LNCaP clone FGC (cell line): ENCODE measurements around the gene IFNL4.
"Not testable (repeated sequence)": the region's sequence is repeated elsewhere in the genome, so short reads cannot be mapped to it uniquely, and the experiment has no call there.

Experiments
- DNase-seq: peaks from one replicate; pipeline ENCODE4 v3.0.0-alpha.2; 2011; ENCODE audit warnings: low read depth
- H3K4me3 ChIP-seq: 2 replicates; pipeline ENCODE4 v1.5.1; 2011; ENCODE audit warnings: mild to moderate bottlenecking, low read depth, low read length, control low read depth
- TF ChIP-seq, protein P1 (sequence below): IDR thresholded peaks from 2 replicates; pipeline ENCODE4 v1.5.1; 2012; ENCODE audit warnings: mild to moderate bottlenecking; ENCODE audit not compliant: control insufficient read depth, insufficient read depth; ENCODE audit errors: extremely low read depth

The IFNL4 gene

DNA sequence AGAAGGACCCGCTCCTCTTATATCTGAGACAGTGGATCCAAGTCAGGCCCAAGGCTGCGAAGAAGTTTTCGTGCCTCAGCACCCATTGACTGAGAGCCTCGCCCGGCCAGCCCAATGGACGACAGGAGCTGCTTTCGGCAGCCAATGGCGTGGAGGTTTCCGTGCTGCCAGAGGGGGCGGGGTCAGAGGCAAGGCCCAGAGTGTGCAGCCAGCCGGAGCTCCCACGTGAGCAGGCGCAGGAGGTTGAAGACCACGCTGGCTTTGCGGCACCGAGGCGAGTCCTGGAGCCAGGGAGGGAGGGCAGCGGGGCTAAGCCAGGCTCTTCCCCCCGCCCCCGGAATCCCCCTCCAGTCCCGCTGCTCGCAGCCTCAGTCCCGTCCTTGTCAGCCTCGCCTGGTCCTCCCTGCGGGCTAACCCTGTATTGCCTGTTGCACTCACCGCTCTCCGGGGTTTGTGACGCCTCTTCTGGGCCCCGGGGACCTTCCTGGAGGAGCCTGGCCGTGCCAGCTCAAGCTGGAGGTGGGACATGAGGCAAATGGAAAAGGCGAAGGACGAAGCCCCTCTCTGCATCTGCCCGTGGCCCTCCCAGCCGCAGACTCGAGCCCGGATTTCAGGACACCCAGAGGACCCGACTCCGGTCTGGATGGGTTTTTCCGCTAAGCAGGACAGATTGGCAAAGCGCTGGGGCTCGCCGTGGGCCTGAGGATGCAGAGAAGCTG is 1.5 kb downstream of the IFNL4 start:
- H3K4me3 ChIP-seq, result no peak overlapping the region
- TF ChIP-seq, protein P1, sequence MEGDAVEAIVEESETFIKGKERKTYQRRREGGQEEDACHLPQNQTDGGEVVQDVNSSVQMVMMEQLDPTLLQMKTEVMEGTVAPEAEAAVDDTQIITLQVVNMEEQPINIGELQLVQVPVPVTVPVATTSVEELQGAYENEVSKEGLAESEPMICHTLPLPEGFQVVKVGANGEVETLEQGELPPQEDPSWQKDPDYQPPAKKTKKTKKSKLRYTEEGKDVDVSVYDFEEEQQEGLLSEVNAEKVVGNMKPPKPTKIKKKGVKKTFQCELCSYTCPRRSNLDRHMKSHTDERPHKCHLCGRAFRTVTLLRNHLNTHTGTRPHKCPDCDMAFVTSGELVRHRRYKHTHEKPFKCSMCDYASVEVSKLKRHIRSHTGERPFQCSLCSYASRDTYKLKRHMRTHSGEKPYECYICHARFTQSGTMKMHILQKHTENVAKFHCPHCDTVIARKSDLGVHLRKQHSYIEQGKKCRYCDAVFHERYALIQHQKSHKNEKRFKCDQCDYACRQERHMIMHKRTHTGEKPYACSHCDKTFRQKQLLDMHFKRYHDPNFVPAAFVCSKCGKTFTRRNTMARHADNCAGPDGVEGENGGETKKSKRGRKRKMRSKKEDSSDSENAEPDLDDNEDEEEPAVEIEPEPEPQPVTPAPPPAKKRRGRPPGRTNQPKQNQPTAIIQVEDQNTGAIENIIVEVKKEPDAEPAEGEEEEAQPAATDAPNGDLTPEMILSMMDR, result no peak
- no peak for DNase-seq

DNA sequence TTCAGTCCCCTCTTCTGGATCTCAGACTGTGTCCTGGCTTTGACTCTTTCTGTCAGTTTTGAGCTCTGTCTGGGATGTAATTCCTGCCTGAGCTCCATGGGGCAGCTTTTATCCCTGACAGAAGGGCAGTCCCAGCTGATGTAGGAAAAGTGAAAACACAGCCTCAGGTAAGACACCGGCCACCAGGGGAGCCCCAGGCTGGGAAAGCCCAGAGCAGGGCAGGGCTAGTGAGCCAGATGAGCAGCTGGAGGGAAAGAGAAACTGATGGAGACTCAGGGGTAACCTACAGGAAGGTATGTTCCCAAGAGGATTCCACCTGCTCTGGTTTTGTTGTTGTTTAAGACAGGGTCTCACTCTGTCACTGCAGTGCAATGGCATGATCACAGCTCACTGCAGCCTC is 3.5 kb downstream of the IFNL4 start:
- not testable (repeated sequence) for H3K4me3 ChIP-seq, DNase-seq

DNA sequence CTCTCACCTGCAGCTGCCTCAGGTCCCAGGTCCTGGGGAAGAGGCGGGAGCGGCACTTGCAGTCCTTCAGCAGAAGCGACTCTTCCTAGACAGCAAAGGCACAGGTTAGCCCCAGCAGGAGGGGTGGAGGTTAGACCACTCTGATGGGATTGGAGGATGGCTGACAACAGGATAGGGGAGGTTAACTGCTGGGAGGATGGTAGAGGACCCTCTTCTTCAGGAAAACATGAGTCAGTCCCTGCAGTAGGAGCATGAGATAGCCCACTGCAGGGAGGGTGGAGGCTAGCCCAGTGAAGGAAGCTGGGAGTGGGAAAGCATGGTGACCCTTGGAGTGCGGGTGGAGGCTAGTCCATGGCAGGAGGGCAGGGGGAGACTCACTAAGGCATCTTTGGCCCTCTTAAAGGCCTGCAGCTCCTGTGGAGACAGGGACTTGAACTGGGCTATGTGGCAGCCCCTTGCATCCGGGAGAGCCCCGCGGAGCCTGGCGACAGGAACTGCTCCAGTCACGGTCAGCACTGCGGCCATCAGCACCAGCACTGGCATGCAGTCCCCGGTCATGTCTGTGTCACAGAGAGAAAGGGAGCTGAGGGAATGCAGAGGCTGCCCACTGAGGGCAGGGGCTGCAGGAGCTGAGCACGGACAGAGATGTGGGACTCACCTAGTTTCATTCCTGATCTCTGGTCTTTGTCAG is 4.1 kb downstream of the IFNL4 start, which contains the start of gene IFNL3:
Gene IFNL3 (minus strand): TSS at position 597 of the 691 bp plus-strand sequence. CDS start 39 bp downstream, at position 558.
- DNase-seq, H3K4me3 ChIP-seq: not testable (repeated sequence)

DNA sequence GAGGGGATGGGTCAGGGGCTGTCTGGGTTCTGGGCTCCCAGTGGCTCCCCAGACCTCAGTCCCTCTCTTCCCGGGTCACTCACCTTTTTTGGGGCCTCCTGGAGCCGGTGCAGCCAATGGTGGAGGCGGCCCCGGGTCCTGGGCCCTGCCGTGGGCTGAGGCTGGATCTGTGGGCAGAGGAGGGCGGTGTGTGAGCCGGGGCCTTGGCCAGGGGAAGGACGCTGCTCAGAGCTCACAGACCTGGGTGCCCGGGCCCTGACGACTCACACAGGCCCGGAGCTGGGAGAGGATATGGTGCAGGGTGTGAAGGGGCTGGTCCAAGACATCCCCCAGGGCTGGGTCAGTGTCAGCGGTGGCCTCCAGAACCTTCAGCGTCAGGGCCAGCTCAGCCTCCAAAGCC is 4.9 kb downstream of the IFNL4 start:
- H3K4me3 ChIP-seq, DNase-seq: not testable (repeated sequence)

DNA sequence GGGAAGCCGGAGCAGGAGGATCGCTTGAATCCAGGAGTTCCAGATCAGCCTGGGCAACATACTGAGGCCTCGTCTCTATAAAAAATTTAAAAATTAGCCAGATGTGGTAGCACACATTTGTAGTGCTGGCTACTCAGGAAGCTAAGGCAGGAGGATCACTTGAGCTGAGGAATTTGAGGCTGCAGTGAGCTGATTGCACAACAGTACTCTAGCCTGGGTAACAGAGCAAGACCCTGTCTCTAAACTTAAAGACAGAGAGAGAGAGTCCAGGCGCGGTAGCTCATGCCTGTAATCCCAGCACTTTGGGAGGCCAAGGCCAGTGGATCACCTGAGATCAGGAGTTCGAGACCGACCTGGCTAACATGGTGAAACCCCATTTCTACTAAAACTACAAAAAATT is 8.2 kb downstream of the IFNL4 start:
- H3K4me3 ChIP-seq, result no peak overlapping the region
- no peak for DNase-seq
- TF ChIP-seq, protein P1, result no peak

DNA sequence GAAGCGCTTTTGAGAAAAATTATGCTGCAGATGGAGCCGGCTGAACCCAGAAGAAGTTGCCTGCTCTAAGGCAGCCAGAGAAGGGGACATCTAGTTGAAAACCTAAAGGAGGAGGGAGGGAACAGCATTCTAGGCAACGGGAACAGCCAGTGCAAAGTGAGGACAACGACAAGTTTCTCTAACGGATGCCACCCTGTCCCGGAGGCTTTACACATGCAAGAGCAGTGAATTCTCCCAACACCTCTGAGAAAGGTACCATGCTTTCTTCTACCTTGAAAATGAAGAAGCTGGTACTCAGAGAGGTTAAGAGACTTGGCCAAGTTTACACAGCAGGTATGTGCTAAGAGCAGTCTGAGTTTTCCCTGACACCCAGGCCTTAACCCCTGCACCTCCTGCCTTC is 9.7 kb downstream of the IFNL4 start:
- DNase-seq, result no peak
- no peak overlapping the region for H3K4me3 ChIP-seq
- TF ChIP-seq, protein P1, result no peak

DNA sequence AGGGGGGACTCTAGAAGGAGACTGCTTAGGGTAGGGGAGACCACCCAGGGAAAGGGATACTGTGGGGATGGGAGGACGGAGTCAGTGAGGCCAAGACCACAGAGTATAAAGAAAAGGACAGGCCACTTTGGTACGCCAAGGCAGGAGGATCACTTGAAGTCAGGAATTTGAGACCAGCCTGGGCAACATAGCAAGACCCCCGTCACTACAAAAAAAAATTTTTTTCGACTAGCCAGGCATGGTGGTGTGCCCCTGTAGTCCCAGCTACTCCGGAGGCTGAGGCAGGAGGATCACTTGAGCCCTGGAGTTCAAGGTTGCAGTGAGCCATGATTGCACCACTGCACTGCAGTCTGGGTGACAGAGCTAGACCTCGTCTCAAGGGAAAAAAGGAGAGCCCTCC is 10.4 kb downstream of the IFNL4 start:
- TF ChIP-seq, protein P1, result no peak
- H3K4me3 ChIP-seq, result no peak overlapping the region
- no peak for DNase-seq

DNA sequence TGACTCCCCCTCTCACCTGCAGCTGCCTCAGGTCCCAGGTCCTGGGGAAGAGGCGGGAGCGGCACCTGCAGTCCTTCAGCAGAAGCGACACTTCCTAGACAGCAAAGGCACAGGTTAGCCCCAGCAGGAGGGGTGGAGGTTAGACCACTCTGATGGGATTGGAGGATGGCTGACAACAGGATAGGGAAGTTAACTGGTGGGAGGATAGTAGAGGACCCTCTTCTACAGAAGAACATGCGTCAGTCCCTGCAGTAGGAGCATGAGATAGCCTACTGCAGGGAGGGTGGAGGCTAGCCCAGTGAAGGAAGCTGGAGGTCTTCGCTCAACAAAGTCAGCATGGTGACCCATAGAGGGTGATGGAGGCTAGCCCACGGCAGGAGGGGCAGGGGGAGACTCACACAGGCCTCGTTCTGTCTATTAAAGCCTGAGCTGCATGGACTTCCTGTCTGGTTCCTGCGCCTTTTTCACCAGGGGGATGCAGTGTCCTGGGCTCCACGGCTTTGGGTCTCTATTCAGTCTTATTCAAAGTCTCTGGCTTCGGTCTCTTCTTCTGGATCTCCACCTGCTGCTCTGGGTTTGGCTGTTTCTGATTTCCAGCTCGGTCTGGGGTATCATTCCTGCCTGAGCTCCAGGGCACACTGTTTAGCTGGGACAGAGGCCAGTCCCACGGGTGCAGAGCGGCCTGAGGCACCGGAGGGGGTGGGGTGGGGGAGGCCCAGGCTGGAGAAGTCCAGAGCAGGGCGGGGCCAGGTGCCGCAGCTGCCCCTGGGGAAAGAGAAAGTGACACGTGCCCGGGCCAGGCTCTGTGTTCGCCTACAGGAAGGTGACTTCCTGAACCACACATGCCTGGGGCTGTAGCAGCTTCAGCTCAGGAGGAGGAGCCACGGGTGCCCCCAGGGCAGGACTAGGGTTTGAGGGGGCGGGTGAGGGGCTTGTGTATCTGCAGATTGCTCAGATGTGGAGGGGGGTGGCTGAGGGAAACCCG is 11.2 kb downstream of the IFNL4 start:
- TF ChIP-seq, protein P1, result no peak
- H3K4me3 ChIP-seq, result no peak overlapping the region
- DNase-seq, result peak; percentile 23
